ENCODE results near the gene PRKN. TPM values are rescaled to one million over a fixed set of nuclear protein-coding genes. Genes with fewer than 3 reads are reported as not detected.

PRKN gene
- polyA plus RNA-seq, 1 donor from 2014 or later, result 1.2 TPM

DNA sequence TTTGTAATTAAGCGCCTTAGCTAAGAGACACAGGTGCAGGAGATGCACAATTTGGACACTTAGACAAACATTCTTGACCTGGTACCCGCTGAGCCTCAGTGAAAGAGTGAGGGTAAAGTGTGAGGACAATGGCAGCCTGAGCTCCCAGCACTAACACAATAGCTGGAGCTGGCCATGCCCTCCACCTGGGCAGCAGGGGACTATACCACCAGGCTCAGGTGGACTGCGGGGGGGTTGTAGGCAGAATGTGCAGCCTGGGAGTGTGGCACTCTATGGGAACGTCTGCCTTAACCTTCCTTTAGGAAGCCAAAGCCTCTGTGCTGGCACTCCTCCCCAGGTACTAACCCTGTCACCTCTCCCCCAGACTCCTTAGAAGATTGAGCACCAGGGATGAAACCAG is 23.6 kb downstream of the PRKN start:
- Histone ChIP-seq H4K20me1 (ENCODE audit: insufficient read depth) (no peaks in the 10 kb centered on the region), H3K4me3 (ENCODE audit: low read length) (no peak overlapping the region), H3K9ac (ENCODE audit: low read length) (no peak overlapping the region), H3K27ac (ENCODE audit: low read length) (no peak overlapping the region), H3K4me2 (ENCODE audit: low read length) (no peak overlapping the region), H3K9me3 (ENCODE audit: low read length) (no peaks in the 10 kb centered on the region), H3K9me2 (ENCODE audit: insufficient read depth, low read length) (no peaks in the 10 kb centered on the region), H3K36me3 (ENCODE audit: insufficient read depth, low read length) (no peaks in the 10 kb centered on the region), H2AFZ (ENCODE audit: low read depth, low read length) (no peak overlapping the region), H3K27me3 (ENCODE audit: insufficient read depth, low read depth, low read length) (no peaks in the 10 kb centered on the region), H3F3A (ENCODE audit: insufficient read depth, low read length, poor library complexity, severe bottlenecking) (no peaks in the 10 kb centered on the region), H3K79me2 (replicated peaks; ENCODE audit: insufficient read depth, low read length) (no peaks in the 10 kb centered on the region)
- no peak for TF ChIP-seq EP300 (conservative IDR thresholded peaks at IDR 0.05; ENCODE audit: poor library complexity, severe bottlenecking)

DNA sequence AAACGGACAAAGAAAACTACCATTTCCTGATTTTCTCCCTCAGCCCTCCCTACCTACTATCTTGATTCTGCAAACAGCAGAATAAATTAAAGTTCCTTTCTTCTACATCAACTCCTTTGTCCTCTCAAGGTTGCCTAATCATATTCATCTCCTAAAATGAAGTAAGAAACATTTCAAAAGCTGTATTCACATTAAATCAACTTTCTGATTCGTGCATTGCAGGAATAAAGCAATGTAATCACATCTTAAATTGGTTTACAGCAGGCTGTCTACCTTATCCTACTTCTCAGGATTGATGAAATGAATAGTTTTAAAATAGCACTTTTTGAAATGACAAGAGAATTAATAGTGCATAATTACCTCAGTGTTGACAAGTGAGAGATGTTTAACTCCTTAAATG is 25.1 kb downstream of the PRKN start:
- Histone ChIP-seq H3K27ac (ENCODE audit: low read length) (no peak overlapping the region), H3K9ac (ENCODE audit: low read length) (no peak overlapping the region), H3K36me3 (ENCODE audit: insufficient read depth, low read length) (no peaks in the 10 kb centered on the region), H4K20me1 (ENCODE audit: insufficient read depth) (no peaks in the 10 kb centered on the region), H2AFZ (ENCODE audit: low read depth, low read length) (no peak overlapping the region), H3K4me2 (ENCODE audit: low read length) (no peak overlapping the region), H3K27me3 (ENCODE audit: insufficient read depth, low read depth, low read length) (no peaks in the 10 kb centered on the region), H3K9me3 (ENCODE audit: low read length) (no peaks in the 10 kb centered on the region), H3K9me2 (ENCODE audit: insufficient read depth, low read length) (no peaks in the 10 kb centered on the region), H3K4me3 (ENCODE audit: low read length) (no peak overlapping the region), H3K79me2 (replicated peaks; ENCODE audit: insufficient read depth, low read length) (no peaks in the 10 kb centered on the region), H3F3A (ENCODE audit: insufficient read depth, low read length, poor library complexity, severe bottlenecking) (no peaks in the 10 kb centered on the region)
- TF ChIP-seq MXI1 (conservative IDR thresholded peaks at IDR 0.05; ENCODE audit: poor library complexity, severe bottlenecking), result no peak
- no peak for TF ChIP-seq EZH2 (IDR thresholded peaks at IDR 0.05; ENCODE audit: borderline replicate concordance, insufficient read depth, low read length, poor library complexity, severe bottlenecking)

DNA sequence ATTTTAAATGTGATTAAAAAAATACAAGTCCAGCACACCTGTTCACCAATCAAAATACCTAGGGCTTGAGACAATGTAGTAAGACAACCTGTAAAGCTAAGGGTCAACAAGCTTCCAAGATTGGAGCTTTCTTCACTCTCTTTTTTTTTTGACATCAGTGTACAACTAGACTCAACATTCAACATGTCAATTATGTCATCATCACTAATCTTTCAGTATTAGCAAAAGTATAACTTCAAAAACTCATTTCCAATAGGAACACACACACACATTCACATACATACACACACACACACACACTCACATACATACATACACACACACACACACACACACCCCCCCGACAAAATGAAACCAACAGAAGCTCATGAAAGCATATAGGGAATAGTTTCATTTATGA is 26.0 kb downstream of the PRKN start:
- Histone ChIP-seq H3K9me3 (ENCODE audit: low read length) (no peaks in the 10 kb centered on the region), H3K27me3 (ENCODE audit: insufficient read depth, low read depth, low read length) (no peaks in the 10 kb centered on the region), H3K9ac (ENCODE audit: low read length) (no peak overlapping the region), H2AFZ (ENCODE audit: low read depth, low read length) (no peak overlapping the region), H3K4me3 (ENCODE audit: low read length) (no peak overlapping the region), H3K36me3 (ENCODE audit: insufficient read depth, low read length) (no peaks in the 10 kb centered on the region), H3K4me2 (ENCODE audit: low read length) (no peak overlapping the region), H4K20me1 (ENCODE audit: insufficient read depth) (no peaks in the 10 kb centered on the region), H3K79me2 (replicated peaks; ENCODE audit: insufficient read depth, low read length) (no peaks in the 10 kb centered on the region), H3K9me2 (ENCODE audit: insufficient read depth, low read length) (no peaks in the 10 kb centered on the region), H3F3A (ENCODE audit: insufficient read depth, low read length, poor library complexity, severe bottlenecking) (no peaks in the 10 kb centered on the region), H3K27ac (ENCODE audit: low read length) (no peak overlapping the region)
- no peak for TF ChIP-seq TAF1 (IDR thresholded peaks at IDR 0.05; ENCODE audit: low read depth)
- no peak for TF ChIP-seq SMC3 (conservative IDR thresholded peaks at IDR 0.05; ENCODE audit: poor library complexity)
- TF ChIP-seq POLR2AphosphoS5 (IDR thresholded peaks at IDR 0.05), result no peak
- no peak for TF ChIP-seq RAD21 (conservative IDR thresholded peaks at IDR 0.05)
- TF ChIP-seq MXI1 (conservative IDR thresholded peaks at IDR 0.05; ENCODE audit: poor library complexity, severe bottlenecking), result no peak
- TF ChIP-seq, protein P1, sequence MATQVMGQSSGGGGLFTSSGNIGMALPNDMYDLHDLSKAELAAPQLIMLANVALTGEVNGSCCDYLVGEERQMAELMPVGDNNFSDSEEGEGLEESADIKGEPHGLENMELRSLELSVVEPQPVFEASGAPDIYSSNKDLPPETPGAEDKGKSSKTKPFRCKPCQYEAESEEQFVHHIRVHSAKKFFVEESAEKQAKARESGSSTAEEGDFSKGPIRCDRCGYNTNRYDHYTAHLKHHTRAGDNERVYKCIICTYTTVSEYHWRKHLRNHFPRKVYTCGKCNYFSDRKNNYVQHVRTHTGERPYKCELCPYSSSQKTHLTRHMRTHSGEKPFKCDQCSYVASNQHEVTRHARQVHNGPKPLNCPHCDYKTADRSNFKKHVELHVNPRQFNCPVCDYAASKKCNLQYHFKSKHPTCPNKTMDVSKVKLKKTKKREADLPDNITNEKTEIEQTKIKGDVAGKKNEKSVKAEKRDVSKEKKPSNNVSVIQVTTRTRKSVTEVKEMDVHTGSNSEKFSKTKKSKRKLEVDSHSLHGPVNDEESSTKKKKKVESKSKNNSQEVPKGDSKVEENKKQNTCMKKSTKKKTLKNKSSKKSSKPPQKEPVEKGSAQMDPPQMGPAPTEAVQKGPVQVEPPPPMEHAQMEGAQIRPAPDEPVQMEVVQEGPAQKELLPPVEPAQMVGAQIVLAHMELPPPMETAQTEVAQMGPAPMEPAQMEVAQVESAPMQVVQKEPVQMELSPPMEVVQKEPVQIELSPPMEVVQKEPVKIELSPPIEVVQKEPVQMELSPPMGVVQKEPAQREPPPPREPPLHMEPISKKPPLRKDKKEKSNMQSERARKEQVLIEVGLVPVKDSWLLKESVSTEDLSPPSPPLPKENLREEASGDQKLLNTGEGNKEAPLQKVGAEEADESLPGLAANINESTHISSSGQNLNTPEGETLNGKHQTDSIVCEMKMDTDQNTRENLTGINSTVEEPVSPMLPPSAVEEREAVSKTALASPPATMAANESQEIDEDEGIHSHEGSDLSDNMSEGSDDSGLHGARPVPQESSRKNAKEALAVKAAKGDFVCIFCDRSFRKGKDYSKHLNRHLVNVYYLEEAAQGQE (IDR thresholded peaks at IDR 0.05; ENCODE audit: borderline replicate concordance), result no peak
- no peak for TF ChIP-seq EP300 (conservative IDR thresholded peaks at IDR 0.05; ENCODE audit: poor library complexity, severe bottlenecking)
- TF ChIP-seq, protein P2, sequence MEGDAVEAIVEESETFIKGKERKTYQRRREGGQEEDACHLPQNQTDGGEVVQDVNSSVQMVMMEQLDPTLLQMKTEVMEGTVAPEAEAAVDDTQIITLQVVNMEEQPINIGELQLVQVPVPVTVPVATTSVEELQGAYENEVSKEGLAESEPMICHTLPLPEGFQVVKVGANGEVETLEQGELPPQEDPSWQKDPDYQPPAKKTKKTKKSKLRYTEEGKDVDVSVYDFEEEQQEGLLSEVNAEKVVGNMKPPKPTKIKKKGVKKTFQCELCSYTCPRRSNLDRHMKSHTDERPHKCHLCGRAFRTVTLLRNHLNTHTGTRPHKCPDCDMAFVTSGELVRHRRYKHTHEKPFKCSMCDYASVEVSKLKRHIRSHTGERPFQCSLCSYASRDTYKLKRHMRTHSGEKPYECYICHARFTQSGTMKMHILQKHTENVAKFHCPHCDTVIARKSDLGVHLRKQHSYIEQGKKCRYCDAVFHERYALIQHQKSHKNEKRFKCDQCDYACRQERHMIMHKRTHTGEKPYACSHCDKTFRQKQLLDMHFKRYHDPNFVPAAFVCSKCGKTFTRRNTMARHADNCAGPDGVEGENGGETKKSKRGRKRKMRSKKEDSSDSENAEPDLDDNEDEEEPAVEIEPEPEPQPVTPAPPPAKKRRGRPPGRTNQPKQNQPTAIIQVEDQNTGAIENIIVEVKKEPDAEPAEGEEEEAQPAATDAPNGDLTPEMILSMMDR (IDR thresholded peaks at IDR 0.05; ENCODE audit: poor library complexity, severe bottlenecking), result no peak
- TF ChIP-seq EZH2 (IDR thresholded peaks at IDR 0.05; ENCODE audit: borderline replicate concordance, insufficient read depth, low read length, poor library complexity, severe bottlenecking), result no peak

Data from neural cell (in vitro differentiated cells).